Activated naive CD8-positive, alpha-beta T cell treated with anti-CD3 and anti-CD28 coated beads for 36 hours (primary cell): Measurements from ENCODE around the gene AIRE. TPM values are rescaled to one million over a fixed set of nuclear protein-coding genes. Genes with fewer than 3 reads are reported as not detected.

Experiments used
- DNase-seq: peaks from one replicate; pipeline ENCODE4 v3.0.0; 2021
- H3K27ac Mint-ChIP-seq: one replicate; pipeline ENCODE4 v1.8.0; 2022; ENCODE audit warnings: mild to moderate bottlenecking, moderate library complexity, mixed read lengths
- H3K27me3 Mint-ChIP-seq: one replicate; pipeline ENCODE4 v1.8.0; 2022; ENCODE audit warnings: mild to moderate bottlenecking, mixed read lengths
- H3K36me3 Mint-ChIP-seq: one replicate; pipeline ENCODE4 v1.8.0; 2021; ENCODE audit warnings: mild to moderate bottlenecking, mixed read lengths
- H3K4me1 Mint-ChIP-seq: one replicate; pipeline ENCODE4 v1.8.0; 2021; ENCODE audit warnings: mixed read lengths
- H3K4me3 Mint-ChIP-seq: one replicate; pipeline ENCODE4 v1.8.0; 2022; ENCODE audit warnings: mild to moderate bottlenecking, moderate library complexity, mixed read lengths
- H3K9me3 Mint-ChIP-seq: one replicate; pipeline ENCODE4 v1.8.0; 2022; ENCODE audit warnings: mixed read lengths
- total RNA-seq, 2 experiments: library from RNA; stranded (reverse); gene quantifications; one replicate each; pipeline ENCODE4 v1.2.3, GENCODE V29; 2021

AIRE gene
- total RNA-seq, 2 experiments from 2014 or later: not detected

- Mint-ChIP-seq H3K36me3 (peaks cover 8% of the 10 kb centered on the region), H3K9me3 (no peaks in the 10 kb centered on the region), H3K27ac (no peak overlapping the region), H3K4me3 (peak overlapping the region; percentile 18), H3K27me3 (no peaks in the 10 kb centered on the region), H3K4me1 (peaks cover 37% of the 10 kb centered on the region)
- no peak for DNase-seq
These were observed 17.9 kb downstream of the AIRE start for GRCh38 chr21:44303490-44303981.

GRCh38 chr21:44304011-44304616 is 18.4 kb downstream of the AIRE start:
- H3K4me3 Mint-ChIP-seq: no peak overlapping the region
- DNase-seq: no peak
- peaks cover 8% of the 10 kb centered on the region for H3K36me3 Mint-ChIP-seq
- H3K27me3 Mint-ChIP-seq: no peaks in the 10 kb centered on the region
- H3K4me1 Mint-ChIP-seq: peaks cover 33% of the 10 kb centered on the region
- no peaks in the 10 kb centered on the region for H3K9me3 Mint-ChIP-seq
- H3K27ac Mint-ChIP-seq: no peak overlapping the region

GRCh38 chr21:44304877-44305293 is 19.2 kb downstream of the AIRE start:
- no peak overlapping the region for H3K4me3 Mint-ChIP-seq
- H3K9me3 Mint-ChIP-seq: no peaks in the 10 kb centered on the region
- peaks cover 30% of the 10 kb centered on the region for H3K4me1 Mint-ChIP-seq
- H3K36me3 Mint-ChIP-seq: peaks cover 8% of the 10 kb centered on the region
- peak; percentile 38 for DNase-seq
- H3K27ac Mint-ChIP-seq: no peak overlapping the region
- no peaks in the 10 kb centered on the region for H3K27me3 Mint-ChIP-seq

- no peak overlapping the region for H3K27ac Mint-ChIP-seq
- no peaks in the 10 kb centered on the region for H3K27me3 Mint-ChIP-seq
- H3K36me3 Mint-ChIP-seq: peaks cover 8% of the 10 kb centered on the region
- H3K4me1 Mint-ChIP-seq: peaks cover 30% of the 10 kb centered on the region
- H3K9me3 Mint-ChIP-seq: no peaks in the 10 kb centered on the region
- no peak overlapping the region for H3K4me3 Mint-ChIP-seq
- no peak for DNase-seq
These were observed 20.0 kb downstream of the AIRE start for GRCh38 chr21:44305691-44306090.

- no peaks in the 10 kb centered on the region for H3K27me3 Mint-ChIP-seq
- no peak for DNase-seq
- H3K4me1 Mint-ChIP-seq: peaks cover 25% of the 10 kb centered on the region
- H3K36me3 Mint-ChIP-seq: peaks cover 8% of the 10 kb centered on the region
- H3K9me3 Mint-ChIP-seq: no peaks in the 10 kb centered on the region
- H3K4me3 Mint-ChIP-seq: no peak overlapping the region
- no peak overlapping the region for H3K27ac Mint-ChIP-seq
These were observed 21.4 kb downstream of the AIRE start for GRCh38 chr21:44306936-44307704.

- no peak for DNase-seq
- no peaks in the 10 kb centered on the region for H3K9me3 Mint-ChIP-seq
- H3K4me3 Mint-ChIP-seq: no peak overlapping the region
- peaks cover 6% of the 10 kb centered on the region for H3K4me1 Mint-ChIP-seq
- H3K36me3 Mint-ChIP-seq: peaks cover 8% of the 10 kb centered on the region
- no peak overlapping the region for H3K27ac Mint-ChIP-seq
- no peaks in the 10 kb centered on the region for H3K27me3 Mint-ChIP-seq
These were observed 25.2 kb downstream of the AIRE start for GRCh38 chr21:44310628-44311507.

- H3K9me3 Mint-ChIP-seq: no peaks in the 10 kb centered on the region
- DNase-seq: no peak
- no peak overlapping the region for H3K4me3 Mint-ChIP-seq
- no peak overlapping the region for H3K27ac Mint-ChIP-seq
- no peaks in the 10 kb centered on the region for H3K27me3 Mint-ChIP-seq
- peaks cover 3% of the 10 kb centered on the region for H3K4me1 Mint-ChIP-seq
- peaks cover 8% of the 10 kb centered on the region for H3K36me3 Mint-ChIP-seq
These were observed 26.4 kb downstream of the AIRE start for GRCh38 chr21:44312089-44312488.

GRCh38 chr21:44312716-44313115 is 27.0 kb downstream of the AIRE start:
- Mint-ChIP-seq H3K4me1 (peaks cover 3% of the 10 kb centered on the region), H3K9me3 (no peaks in the 10 kb centered on the region), H3K27ac (no peak overlapping the region), H3K4me3 (no peak overlapping the region), H3K27me3 (no peaks in the 10 kb centered on the region), H3K36me3 (peaks cover 8% of the 10 kb centered on the region)
- no peak for DNase-seq

GRCh38 chr21:44313451-44313850 is 27.8 kb downstream of the AIRE start:
- Mint-ChIP-seq H3K9me3 (no peaks in the 10 kb centered on the region), H3K27ac (no peak overlapping the region), H3K4me1 (no peaks in the 10 kb centered on the region), H3K27me3 (no peaks in the 10 kb centered on the region), H3K36me3 (peaks cover 3% of the 10 kb centered on the region), H3K4me3 (no peak overlapping the region)
- no peak for DNase-seq

GRCh38 chr21:44314128-44314527 is 28.5 kb downstream of the AIRE start:
- Mint-ChIP-seq H3K27ac (no peak overlapping the region), H3K27me3 (no peaks in the 10 kb centered on the region), H3K4me1 (no peaks in the 10 kb centered on the region), H3K4me3 (no peak overlapping the region), H3K36me3 (peaks cover 3% of the 10 kb centered on the region), H3K9me3 (no peaks in the 10 kb centered on the region)
- no peak for DNase-seq

- no peak overlapping the region for H3K4me3 Mint-ChIP-seq
- no peaks in the 10 kb centered on the region for H3K4me1 Mint-ChIP-seq
- no peak overlapping the region for H3K27ac Mint-ChIP-seq
- no peak for DNase-seq
- H3K36me3 Mint-ChIP-seq: peaks cover 3% of the 10 kb centered on the region
- H3K9me3 Mint-ChIP-seq: no peaks in the 10 kb centered on the region
- H3K27me3 Mint-ChIP-seq: no peaks in the 10 kb centered on the region
These were observed 28.9 kb downstream of the AIRE start for GRCh38 chr21:44314561-44314960.

- Mint-ChIP-seq H3K27me3 (no peaks in the 10 kb centered on the region), H3K27ac (no peak overlapping the region), H3K4me3 (no peak overlapping the region), H3K9me3 (no peaks in the 10 kb centered on the region), H3K4me1 (no peaks in the 10 kb centered on the region), H3K36me3 (peaks cover 3% of the 10 kb centered on the region)
- no peak for DNase-seq
These were observed 30.1 kb downstream of the AIRE start for GRCh38 chr21:44315691-44316203.

- H3K9me3 Mint-ChIP-seq: no peaks in the 10 kb centered on the region
These were observed 30.7 kb downstream of the AIRE start for GRCh38 chr21:44316277-44316900.

GRCh38 chr21:44317241-44317782 is 31.6 kb downstream of the AIRE start:
- DNase-seq: no peak
- Mint-ChIP-seq H3K36me3 (no peaks in the 10 kb centered on the region), H3K27ac (no peak overlapping the region), H3K27me3 (no peaks in the 10 kb centered on the region), H3K4me3 (no peak overlapping the region), H3K9me3 (no peaks in the 10 kb centered on the region), H3K4me1 (no peaks in the 10 kb centered on the region)

More at GRCh38 chr21:44316277-44316900, 30.7 kb downstream of the AIRE start:
- Mint-ChIP-seq H3K4me1 (no peaks in the 10 kb centered on the region), H3K4me3 (no peak overlapping the region), H3K36me3 (no peaks in the 10 kb centered on the region), H3K27me3 (no peaks in the 10 kb centered on the region), H3K27ac (no peak overlapping the region)
- DNase-seq: no peak
